ENCODE data around the gene PKNOX2.

PKNOX2 gene

DNA sequence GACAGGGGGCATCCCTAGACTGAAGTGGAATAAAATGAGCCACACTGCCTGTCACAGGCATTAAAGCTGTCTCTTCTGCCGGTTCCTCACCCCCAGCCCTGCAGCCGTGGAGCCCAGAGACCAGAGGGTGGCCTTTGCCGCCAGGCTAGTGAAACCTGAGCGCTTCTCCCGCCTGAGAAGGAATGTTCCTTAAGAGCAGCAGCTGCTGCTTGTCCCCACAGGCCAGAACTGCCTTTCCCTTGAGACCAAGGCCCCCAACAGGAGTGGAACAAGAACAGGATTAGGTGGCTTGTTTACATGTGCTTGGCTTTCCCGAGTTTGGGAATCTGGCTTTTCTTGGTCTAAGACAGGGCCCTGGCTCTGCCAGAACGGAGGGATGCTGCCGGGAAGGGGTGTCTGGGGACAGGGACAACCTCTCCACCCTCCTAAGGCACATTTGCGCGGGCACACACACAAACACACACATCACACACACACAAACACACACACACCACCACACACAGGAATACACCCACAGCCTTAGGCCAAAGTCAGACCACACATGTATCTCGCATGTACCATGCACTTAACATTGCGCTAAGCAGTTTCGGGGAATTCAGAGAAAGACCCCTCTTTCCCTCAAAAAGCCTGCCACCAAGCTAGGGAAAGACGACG lies 239.7 kb downstream of the PKNOX2 start:
- no peak for TF ChIP-seq EZH2 (IDR thresholded peaks at IDR 0.05; ENCODE audit: borderline replicate concordance, low read depth, low read length, severe bottlenecking)
- TF ChIP-seq, protein P1, sequence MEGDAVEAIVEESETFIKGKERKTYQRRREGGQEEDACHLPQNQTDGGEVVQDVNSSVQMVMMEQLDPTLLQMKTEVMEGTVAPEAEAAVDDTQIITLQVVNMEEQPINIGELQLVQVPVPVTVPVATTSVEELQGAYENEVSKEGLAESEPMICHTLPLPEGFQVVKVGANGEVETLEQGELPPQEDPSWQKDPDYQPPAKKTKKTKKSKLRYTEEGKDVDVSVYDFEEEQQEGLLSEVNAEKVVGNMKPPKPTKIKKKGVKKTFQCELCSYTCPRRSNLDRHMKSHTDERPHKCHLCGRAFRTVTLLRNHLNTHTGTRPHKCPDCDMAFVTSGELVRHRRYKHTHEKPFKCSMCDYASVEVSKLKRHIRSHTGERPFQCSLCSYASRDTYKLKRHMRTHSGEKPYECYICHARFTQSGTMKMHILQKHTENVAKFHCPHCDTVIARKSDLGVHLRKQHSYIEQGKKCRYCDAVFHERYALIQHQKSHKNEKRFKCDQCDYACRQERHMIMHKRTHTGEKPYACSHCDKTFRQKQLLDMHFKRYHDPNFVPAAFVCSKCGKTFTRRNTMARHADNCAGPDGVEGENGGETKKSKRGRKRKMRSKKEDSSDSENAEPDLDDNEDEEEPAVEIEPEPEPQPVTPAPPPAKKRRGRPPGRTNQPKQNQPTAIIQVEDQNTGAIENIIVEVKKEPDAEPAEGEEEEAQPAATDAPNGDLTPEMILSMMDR (IDR thresholded peaks at IDR 0.05; ENCODE audit: borderline replicate concordance, extremely low read depth, low read length, poor library complexity, severe bottlenecking), result no peak
- no peak overlapping the region for H3K4me2 ChIP-seq (ENCODE audit: insufficient read depth, low read length)
- ATAC-seq (ENCODE audit: insufficient read depth, low read depth), result no peak
- no peak overlapping the region for H2AFZ ChIP-seq (ENCODE audit: low read depth, low read length)
- H3K4me1 ChIP-seq (ENCODE audit: insufficient read depth, low read length), result no peaks in the 10 kb centered on the region
- no peak overlapping the region for H3K9ac ChIP-seq (ENCODE audit: low read depth, low read length)
- H4K20me1 ChIP-seq (ENCODE audit: insufficient read depth, low read length), result no peaks in the 10 kb centered on the region
- H3K36me3 ChIP-seq (ENCODE audit: insufficient read depth, low read length), result no peaks in the 10 kb centered on the region
- H3K79me2 ChIP-seq (ENCODE audit: insufficient read depth, low read length), result no peaks in the 10 kb centered on the region
- no peak for DNase-seq
- no peaks in the 10 kb centered on the region for H3K9me3 ChIP-seq (ENCODE audit: insufficient read depth, low read length, severe bottlenecking)
- H3K27me3 ChIP-seq (ENCODE audit: insufficient read depth, low read length, poor library complexity), result peaks cover 24% of the 10 kb centered on the region
- no peak overlapping the region for H3K4me3 ChIP-seq (ENCODE audit: low read depth in 1 of 2, low read length in 2 of 2)
- H3K27ac ChIP-seq (ENCODE audit: low read length), result no peak overlapping the region

- DNase-seq (peak; percentile 62), ATAC-seq (ENCODE audit: insufficient read depth, low read depth) (peak; percentile 98)
- TF ChIP-seq, protein P1 (IDR thresholded peaks at IDR 0.05; ENCODE audit: borderline replicate concordance, extremely low read depth, low read length, poor library complexity, severe bottlenecking), result peak; percentile 91
- TF ChIP-seq EZH2 (IDR thresholded peaks at IDR 0.05; ENCODE audit: borderline replicate concordance, low read depth, low read length, severe bottlenecking), result no peak
- Histone ChIP-seq H3K4me1 (ENCODE audit: insufficient read depth, low read length) (no peaks in the 10 kb centered on the region), H3K79me2 (ENCODE audit: insufficient read depth, low read length) (no peaks in the 10 kb centered on the region), H2AFZ (ENCODE audit: low read depth, low read length) (no peak overlapping the region), H3K36me3 (ENCODE audit: insufficient read depth, low read length) (no peaks in the 10 kb centered on the region), H3K9me3 (ENCODE audit: insufficient read depth, low read length, severe bottlenecking) (no peaks in the 10 kb centered on the region), H3K27me3 (ENCODE audit: insufficient read depth, low read length, poor library complexity) (peaks cover 24% of the 10 kb centered on the region), H4K20me1 (ENCODE audit: insufficient read depth, low read length) (no peaks in the 10 kb centered on the region), H3K4me2 (ENCODE audit: insufficient read depth, low read length) (no peak overlapping the region), H3K27ac (ENCODE audit: low read length) (no peak overlapping the region), H3K4me3 (ENCODE audit: low read depth in 1 of 2, low read length in 2 of 2) (no peak overlapping the region), H3K9ac (ENCODE audit: low read depth, low read length) (no peak overlapping the region)
Observed at GRCh38 chr11:125404811-125405790, 240.6 kb downstream of the PKNOX2 start.

DNA sequence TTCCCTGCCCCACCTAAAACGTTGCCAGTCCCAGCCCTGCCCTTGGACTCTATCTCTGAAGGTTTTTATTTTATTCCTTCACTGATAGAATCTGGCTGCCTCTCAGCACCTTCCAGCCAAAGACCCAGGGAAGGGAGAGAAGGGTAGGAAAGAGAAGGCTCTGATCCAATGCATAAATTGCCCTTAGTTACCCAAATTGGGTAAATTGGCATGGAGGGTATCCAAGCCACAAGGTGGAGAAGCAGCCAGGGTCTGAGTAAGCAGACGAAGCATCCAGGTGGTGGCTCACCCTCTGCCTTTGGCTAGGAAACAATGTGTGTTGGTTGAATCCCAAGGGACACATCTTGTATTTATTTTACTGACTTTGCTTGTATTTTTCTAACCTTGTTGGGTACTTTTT lies 242.5 kb downstream of the PKNOX2 start:
- no peak for DNase-seq
- Histone ChIP-seq H3K9me3 (ENCODE audit: insufficient read depth, low read length, severe bottlenecking) (no peaks in the 10 kb centered on the region), H2AFZ (ENCODE audit: low read depth, low read length) (no peak overlapping the region), H3K4me1 (ENCODE audit: insufficient read depth, low read length) (no peaks in the 10 kb centered on the region), H3K27ac (ENCODE audit: low read length) (no peak overlapping the region), H3K4me3 (ENCODE audit: low read depth in 1 of 2, low read length in 2 of 2) (no peak overlapping the region), H3K4me2 (ENCODE audit: insufficient read depth, low read length) (no peak overlapping the region), H3K36me3 (ENCODE audit: insufficient read depth, low read length) (no peaks in the 10 kb centered on the region), H3K27me3 (ENCODE audit: insufficient read depth, low read length, poor library complexity) (peaks cover 19% of the 10 kb centered on the region), H3K79me2 (ENCODE audit: insufficient read depth, low read length) (no peaks in the 10 kb centered on the region), H3K9ac (ENCODE audit: low read depth, low read length) (no peak overlapping the region), H4K20me1 (ENCODE audit: insufficient read depth, low read length) (no peaks in the 10 kb centered on the region)
- no peak for TF ChIP-seq EZH2 (IDR thresholded peaks at IDR 0.05; ENCODE audit: borderline replicate concordance, low read depth, low read length, severe bottlenecking)
- TF ChIP-seq, protein P1 (IDR thresholded peaks at IDR 0.05; ENCODE audit: borderline replicate concordance, extremely low read depth, low read length, poor library complexity, severe bottlenecking), result no peak
- no peak for ATAC-seq (ENCODE audit: insufficient read depth, low read depth)
